HG02981 (cell line): Measurements from ENCODE around the gene HSBP1L1.
"Not testable (repeated sequence)": the region's sequence is repeated elsewhere in the genome, so short reads cannot be mapped to it uniquely, and the experiment has no call there.

Experiments used
- ATAC-seq: cut with Tn5 transposase; IDR thresholded peaks from one replicate; pipeline ENCODE4 v1.9.1; 2021; ENCODE audit warnings: mild to moderate bottlenecking, moderate library complexity; ENCODE audit not compliant: unreplicated experiment

Gene HSBP1L1

GRCh38 chr18:79960161-79960801, 4.2 kb upstream of the HSBP1L1 start:
- ATAC-seq, result not testable (repeated sequence)

DNA sequence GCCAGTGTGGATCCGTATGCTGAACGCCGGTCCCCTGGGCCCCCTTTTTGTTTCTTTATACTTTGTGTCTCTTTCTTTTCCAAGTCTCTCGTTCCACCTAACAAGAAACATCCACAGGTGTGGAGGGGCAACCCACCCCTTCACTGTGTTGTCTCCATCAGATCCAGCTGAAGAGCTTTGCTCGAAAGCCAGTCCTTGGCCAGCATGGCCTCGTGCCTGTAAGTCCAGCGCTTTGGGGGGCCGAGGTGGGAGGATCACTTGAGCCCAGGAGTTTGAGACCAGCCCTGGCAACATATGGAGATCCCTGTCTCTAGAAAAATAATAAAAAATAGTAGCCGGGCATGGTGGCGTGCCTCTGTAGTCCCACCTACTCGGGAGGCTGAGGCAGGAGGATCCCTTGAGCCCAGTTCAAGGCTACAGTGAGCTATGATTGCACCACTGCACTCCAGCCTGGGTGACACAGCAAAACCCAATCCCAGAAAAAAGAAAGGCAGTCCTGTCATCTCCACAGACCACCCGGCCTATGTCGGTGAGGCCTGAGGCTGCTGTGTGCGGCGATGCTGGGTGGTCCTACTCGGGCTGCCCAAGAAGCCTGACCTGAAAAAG, 3.4 kb upstream of the HSBP1L1 start:
- no peak for ATAC-seq

DNA sequence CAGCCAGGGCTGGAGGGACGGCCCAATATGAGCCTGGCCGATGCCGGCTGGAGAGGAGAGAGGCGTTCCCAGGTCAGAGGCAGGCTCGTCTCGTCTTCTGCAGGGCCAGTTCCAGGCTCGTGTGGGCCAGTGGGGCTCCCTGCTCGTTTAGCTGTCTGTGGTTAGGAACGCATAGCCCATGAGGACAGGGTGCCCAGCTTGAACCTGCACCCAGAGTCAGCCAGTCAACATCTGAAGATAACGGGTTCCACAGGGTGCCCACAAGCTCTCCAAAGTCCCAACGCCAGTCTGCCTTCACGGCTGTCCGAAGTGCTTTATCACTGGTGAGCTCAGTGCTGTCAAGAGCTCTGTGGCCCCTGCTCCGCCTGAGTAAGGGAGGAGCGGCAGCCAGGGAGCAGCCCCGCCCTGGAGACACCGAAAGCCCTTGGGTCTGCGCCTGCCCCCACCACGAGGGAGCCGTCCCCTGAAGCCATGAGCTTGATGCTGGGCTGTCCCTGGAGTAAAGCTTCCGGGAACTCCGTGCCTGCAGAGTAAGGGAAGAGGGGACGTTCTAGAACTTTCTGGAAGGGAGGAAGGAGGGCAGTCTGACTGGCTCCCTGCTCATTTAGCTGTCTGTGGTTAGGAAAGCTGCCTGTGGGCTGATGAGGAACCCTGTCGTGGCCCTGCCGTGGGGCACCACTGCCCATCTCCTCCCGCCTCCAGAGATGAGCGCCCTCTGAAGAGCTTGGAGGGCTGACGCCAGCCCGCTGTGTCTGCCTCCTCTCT, 2.7 kb upstream of the HSBP1L1 start:
- no peak for ATAC-seq

DNA sequence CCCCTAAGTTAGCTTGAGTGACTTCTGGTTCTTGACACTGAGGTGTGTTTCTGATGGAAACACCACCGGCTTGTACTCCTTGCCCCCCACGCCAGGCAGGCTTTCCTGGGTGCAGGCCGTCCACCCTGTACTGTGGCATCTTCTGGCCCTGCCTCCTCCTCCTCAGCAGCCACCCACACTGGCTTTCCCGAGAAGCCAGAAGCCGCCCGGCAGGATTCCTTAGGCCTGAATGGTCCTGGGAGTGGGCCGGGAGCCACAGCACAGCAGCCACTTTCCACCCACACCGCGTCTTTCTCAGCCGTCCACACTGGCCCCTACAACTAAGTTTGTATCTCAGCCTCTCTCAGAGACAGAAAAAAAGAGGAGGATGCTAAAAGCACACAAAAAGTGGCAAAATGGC, 2.1 kb upstream of the HSBP1L1 start:
- no peak for ATAC-seq

DNA sequence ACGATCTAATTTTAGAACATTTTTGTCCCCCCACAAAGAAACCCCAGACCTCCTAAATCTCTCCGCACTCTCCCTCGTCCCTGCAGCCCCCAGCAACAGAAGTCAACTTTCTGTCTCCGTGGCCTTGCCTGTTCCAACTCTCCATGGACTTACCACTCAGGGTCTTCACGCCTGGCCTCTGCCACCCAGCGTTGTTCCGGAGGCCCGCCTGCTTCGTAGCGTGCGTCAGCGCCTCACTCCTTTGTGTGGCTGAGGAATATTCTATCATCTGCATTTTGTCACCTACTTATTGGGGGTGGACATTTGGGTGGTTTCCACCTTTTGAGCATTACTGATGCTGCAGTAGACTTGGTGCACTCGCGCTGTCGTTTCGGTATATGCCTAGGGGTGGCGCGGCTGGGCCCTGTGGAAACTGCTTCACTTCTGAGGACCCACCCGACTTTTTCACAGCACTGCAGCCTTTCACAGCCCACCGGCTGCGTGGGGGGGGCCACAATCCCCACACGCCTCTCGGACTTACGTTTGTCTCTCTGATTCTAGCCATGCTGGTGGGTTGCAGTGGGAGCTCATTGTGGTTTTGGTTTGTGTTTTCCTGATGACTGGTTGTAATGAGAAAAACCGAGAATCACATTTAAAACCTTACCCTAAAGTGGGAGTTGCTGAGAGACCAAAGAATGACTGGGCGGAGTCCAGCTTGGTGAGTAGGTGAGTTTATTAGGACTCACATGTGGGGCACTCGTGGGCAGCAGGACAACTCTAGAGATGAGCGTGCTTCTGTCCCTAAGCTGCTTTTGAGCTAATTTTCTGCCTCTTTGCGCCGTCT, 1.4 kb upstream of the HSBP1L1 start:
- ATAC-seq, result peak; percentile 47

GRCh38 chr18:79963658-79964329, 649 bp upstream of the HSBP1L1 start:
- no peak for ATAC-seq

GRCh38 chr18:79965119-79965902, 868 bp downstream of the HSBP1L1 start:
- no peak for ATAC-seq

GRCh38 chr18:79970419-79971133, 6.1 kb downstream of the HSBP1L1 start:
- no peak for ATAC-seq

DNA sequence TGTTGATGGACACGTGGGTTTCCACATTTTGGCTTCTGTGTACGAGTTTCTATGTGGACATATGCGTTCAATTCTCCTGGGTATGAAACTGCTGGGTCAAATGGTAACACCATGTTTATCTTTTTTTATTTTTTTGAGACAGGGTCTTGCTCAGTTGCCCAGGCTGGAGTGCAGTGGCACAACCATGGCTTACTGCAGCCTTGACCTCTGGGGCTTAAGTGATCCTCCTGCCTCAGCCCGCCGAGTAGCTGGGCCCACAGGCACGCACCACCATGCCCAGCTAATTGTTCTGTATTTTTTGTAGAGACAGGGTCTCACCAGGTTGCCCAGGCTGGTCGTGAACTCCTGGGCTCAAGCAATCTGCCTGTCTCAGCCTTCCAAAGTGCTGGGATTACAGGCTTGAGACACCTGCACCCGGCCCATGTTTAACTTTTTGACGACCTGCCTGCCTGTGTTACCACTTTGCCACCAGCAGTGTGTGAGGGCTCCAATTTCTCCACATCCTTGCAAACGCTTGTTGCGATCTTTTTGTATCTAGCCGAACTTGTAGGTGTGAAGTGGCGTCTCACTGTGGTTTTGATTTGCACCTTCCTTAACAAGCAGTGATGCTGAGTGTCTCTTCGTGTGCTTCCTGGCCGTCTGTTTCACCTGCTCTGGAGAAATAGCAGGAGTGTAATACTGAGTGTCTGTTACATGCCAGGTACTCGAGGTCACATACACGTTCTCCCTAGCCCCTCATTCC, 6.9 kb downstream of the HSBP1L1 start:
- no peak for ATAC-seq

GRCh38 chr18:79971986-79972385, 7.5 kb downstream of the HSBP1L1 start:
- ATAC-seq, result no peak

DNA sequence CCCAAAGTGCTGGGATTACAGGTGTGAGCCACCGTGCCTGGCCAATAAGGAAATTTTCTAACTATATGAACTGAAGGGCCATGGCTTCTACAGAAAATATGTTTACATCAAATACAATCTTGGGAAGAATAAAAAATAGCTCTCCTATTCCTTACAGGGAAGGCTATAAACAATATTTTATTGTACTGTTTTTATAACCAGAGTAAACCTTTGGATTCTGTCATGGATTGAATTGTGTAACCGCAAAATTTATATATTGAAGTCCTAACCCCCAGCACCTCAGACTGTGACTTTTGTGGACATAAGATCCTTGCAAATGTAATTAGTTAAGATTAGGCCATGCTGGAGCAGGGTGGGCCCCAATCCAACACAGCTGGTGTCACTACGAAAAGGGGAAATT, 8.3 kb downstream of the HSBP1L1 start:
- ATAC-seq, result no peak

DNA sequence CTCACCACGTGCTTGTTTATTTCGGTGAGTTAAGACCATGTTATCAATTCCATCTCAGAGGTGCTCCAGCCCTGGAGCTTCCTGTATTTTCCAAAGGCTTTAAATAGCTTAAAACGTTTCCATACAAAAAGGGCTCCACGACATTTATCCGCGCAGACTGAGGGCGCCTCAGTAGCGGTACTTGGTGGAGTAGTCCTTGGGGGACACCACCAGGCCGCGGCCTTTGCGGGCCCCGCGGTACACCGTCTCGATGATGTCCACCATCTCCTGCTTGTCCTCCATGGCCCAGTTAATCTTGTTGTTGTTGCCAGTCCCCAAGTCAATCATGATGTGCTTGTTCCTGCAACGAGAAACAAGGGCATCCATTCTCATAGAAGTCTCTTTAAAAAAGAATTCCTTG, 9.1 kb downstream of the HSBP1L1 start:
- ATAC-seq, result no peak

DNA sequence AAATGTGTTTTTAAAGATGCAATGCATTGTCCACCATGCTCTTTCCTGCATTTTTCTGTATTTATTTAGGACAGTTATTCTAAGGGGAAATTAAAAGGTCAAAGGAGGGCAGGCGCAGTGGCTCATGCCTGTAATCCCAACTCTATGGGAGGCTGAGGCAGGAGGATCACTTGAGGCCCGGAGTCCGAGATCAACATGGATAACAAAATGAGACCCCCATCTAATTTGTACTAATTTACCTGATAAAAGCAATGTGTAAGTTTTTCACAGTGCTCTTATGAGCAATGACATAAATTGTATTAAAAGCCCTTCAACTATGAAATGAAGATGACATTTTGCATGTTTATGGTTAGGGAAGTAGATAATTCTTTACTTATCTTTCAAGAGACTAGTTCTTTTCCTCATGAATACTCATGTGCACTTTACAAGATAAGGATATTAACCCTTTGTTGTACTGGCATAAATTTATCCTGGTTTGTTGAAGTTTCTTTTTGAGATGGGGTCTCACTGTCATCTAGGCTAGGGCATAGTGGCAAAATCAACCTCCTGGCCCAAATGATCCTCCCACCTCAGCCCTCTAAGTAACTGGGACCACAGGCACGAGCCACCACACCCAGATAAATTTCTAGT, 9.7 kb downstream of the HSBP1L1 start:
- no peak for ATAC-seq

DNA sequence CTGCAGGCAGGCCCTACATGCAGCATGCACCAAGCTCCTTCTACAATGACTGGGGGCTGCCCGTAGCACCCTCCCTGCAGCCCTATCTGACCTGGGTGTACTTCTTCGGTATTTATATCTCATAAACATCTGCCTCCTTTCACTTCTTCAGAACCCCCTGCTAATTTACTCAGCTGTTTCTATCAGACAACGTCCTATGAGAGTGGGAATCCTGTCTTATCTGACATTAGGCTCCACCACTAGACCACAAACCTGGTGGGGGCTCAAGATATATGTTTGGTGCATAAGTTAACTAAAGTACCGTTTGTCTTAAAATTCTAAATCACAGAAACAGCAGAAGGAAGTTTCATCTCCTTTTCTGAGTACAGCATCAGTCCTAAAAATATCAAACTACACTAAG, 10.6 kb downstream of the HSBP1L1 start:
- ATAC-seq, result no peak

DNA sequence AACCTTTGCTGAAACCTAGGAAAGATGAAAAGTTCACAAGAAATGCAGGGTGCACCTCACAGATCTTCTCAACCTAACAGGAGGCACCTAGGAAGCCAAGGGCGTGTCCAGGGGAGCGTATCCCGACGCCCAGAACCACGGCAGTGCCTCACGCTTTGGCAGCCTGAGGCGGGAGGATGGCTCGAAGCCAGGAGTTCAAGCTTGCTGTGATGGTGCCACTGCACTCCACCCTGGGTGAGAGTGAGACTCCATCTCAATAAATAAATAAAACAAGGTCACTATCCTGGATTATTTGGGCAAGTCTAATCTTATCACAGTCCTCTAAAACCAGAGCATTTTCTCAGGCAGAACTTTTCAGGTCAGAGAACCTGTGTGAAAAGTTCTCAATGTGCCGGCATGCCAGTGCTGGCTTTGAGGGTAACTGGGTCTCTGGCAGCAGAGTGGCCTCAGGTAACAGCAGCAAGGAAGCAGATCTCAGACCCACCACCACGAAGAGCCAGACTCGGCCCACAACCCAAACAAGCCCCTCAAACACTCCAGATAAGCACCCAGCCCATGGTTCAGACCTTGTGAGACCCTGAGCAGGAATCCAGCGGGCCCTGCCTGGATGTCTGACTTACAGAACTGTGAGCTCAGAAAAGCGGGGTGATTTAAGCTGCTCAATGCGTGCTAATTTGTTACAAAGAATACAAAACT, 11.7 kb downstream of the HSBP1L1 start:
- ATAC-seq, result no peak

- no peak for ATAC-seq
Observed at GRCh38 chr18:79979843-79980242, 15.4 kb downstream of the HSBP1L1 start.

DNA sequence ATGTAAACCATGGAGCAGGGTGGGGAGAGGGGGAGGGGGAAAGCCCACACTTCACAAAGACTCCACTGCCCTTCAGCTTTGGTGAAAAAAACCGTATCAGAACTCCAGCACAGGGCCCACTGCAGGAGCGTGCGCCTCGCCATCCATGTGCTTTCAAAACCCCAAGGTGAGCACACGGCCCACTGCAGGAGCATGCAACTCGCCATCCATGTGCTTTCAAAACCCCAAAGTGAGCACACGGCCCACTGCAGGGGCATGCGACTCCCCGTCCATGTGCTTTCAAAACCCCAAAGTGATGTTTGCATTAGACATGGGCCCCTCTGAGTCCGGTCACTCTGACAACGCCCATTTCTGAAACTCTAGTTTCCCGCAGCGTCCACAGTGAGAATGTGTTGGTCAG, 16.1 kb downstream of the HSBP1L1 start:
- ATAC-seq, result no peak

GRCh38 chr18:79982736-79983135, 18.3 kb downstream of the HSBP1L1 start:
- no peak for ATAC-seq
